Measurements from ENCODE around the gene AFF3. TPM values are rescaled to one million over a fixed set of nuclear protein-coding genes. Genes with fewer than 3 reads are reported as not detected.

Gene AFF3
- total RNA-seq, 3 donors from 2014 or later (not counting 1 experiment from before 2014, with no cell fraction given), result 4.6 to 9.6 (median 5.6) TPM

- ATAC-seq (no peak), DNase-seq (no peak)
- no peaks in the 10 kb centered on the region for H3K27me3 ChIP-seq (ENCODE audit: control insufficient read depth, insufficient read depth, low read length)
- H3K36me3 ChIP-seq (ENCODE audit: control insufficient read depth, insufficient read depth, low read length), result no peaks in the 10 kb centered on the region
- TF ChIP-seq CTCF (IDR thresholded peaks at IDR 0.05), result no peak
- no peaks in the 10 kb centered on the region for H3K36me3 Mint-ChIP-seq
- intact Hi-C loops (cut with micrococcal nuclease), result no loop called here
- H3K27me3 Mint-ChIP-seq (ENCODE audit: low read depth in 2 of 2), result peaks cover 3 to 13% of the 10 kb centered on the region in 2 donors
- H3K9me3 ChIP-seq (ENCODE audit: control insufficient read depth, insufficient read depth, low read length), result no peaks in the 10 kb centered on the region
- peaks cover 4% of the 10 kb centered on the region for H3K4me1 ChIP-seq (ENCODE audit: control insufficient read depth, insufficient read depth, low read length)
- no peak overlapping the region for H3K4me3 ChIP-seq (ENCODE audit: low read length)
- H3K4me3 Mint-ChIP-seq, result no peak overlapping the region
- H3K27ac Mint-ChIP-seq, result no peak overlapping the region
- H3K4me1 Mint-ChIP-seq, result no peaks in the 10 kb centered on the region
- H3K9me3 Mint-ChIP-seq, result peaks cover 0 to 2% of the 10 kb centered on the region in 2 donors
- no peak overlapping the region for H3K27ac ChIP-seq (ENCODE audit: low read length)
Observed at GRCh38 chr2:99926986-99927385, 215.4 kb downstream of the AFF3 start.

- H3K4me1 ChIP-seq (ENCODE audit: control insufficient read depth, insufficient read depth, low read length), result peaks cover 4% of the 10 kb centered on the region
- over 99% methylated on average over 4 of the region's 4 CpGs for WGBS (ENCODE audit: insufficient coverage)
- H3K36me3 ChIP-seq (ENCODE audit: control insufficient read depth, insufficient read depth, low read length), result no peaks in the 10 kb centered on the region
- H3K27me3 ChIP-seq (ENCODE audit: control insufficient read depth, insufficient read depth, low read length), result no peaks in the 10 kb centered on the region
- H3K27ac ChIP-seq (ENCODE audit: low read length), result no peak overlapping the region
- ATAC-seq (peak in 1 of 3 donors; percentile 19), DNase-seq (no peak)
- Mint-ChIP-seq H3K9me3 (peaks cover 0 to 2% of the 10 kb centered on the region in 2 donors), H3K4me1 (no peaks in the 10 kb centered on the region), H3K4me3 (no peak overlapping the region), H3K27ac (no peak overlapping the region), H3K36me3 (no peaks in the 10 kb centered on the region), H3K27me3 (ENCODE audit: low read depth in 2 of 2) (peaks cover 3 to 9% of the 10 kb centered on the region in 2 donors)
- intact Hi-C loops (cut with micrococcal nuclease), result no loop called here
- H3K9me3 ChIP-seq (ENCODE audit: control insufficient read depth, insufficient read depth, low read length), result no peaks in the 10 kb centered on the region
- no peak overlapping the region for H3K4me3 ChIP-seq (ENCODE audit: low read length)
- TF ChIP-seq CTCF (IDR thresholded peaks at IDR 0.05), result no peak
Observed at GRCh38 chr2:99925960-99926359, 216.4 kb downstream of the AFF3 start.

- no peak overlapping the region for H3K4me3 Mint-ChIP-seq
Observed at GRCh38 chr2:99922664-99923063, 219.7 kb downstream of the AFF3 start.

More at GRCh38 chr2:99922664-99923063, 219.7 kb downstream of the AFF3 start:
- no peak overlapping the region for H3K27ac ChIP-seq (ENCODE audit: low read length)
- H3K27ac Mint-ChIP-seq, result no peak overlapping the region
- no peaks in the 10 kb centered on the region for H3K27me3 Mint-ChIP-seq (ENCODE audit: low read depth in 2 of 2)
- WGBS (ENCODE audit: insufficient coverage), result 86% methylated on average over 6 of the region's 6 CpGs
- intact Hi-C loops (cut with micrococcal nuclease), result no loop called here
- H3K9me3 ChIP-seq (ENCODE audit: control insufficient read depth, insufficient read depth, low read length), result no peaks in the 10 kb centered on the region
- no peaks in the 10 kb centered on the region for H3K4me1 Mint-ChIP-seq
- no peaks in the 10 kb centered on the region for H3K36me3 ChIP-seq (ENCODE audit: control insufficient read depth, insufficient read depth, low read length)
- ATAC-seq (no peak), DNase-seq (no peak)
- no peak for TF ChIP-seq CTCF (IDR thresholded peaks at IDR 0.05)
- H3K36me3 Mint-ChIP-seq, result no peaks in the 10 kb centered on the region
- H3K9me3 Mint-ChIP-seq, result no peaks in the 10 kb centered on the region
- H3K4me1 ChIP-seq (ENCODE audit: control insufficient read depth, insufficient read depth, low read length), result no peaks in the 10 kb centered on the region
- no peaks in the 10 kb centered on the region for H3K27me3 ChIP-seq (ENCODE audit: control insufficient read depth, insufficient read depth, low read length)
- no peak overlapping the region for H3K4me3 ChIP-seq (ENCODE audit: low read length)

Data from natural killer cell (primary cell).